ENCODE measurements around the gene NEK10. TPM values are rescaled to one million over a fixed set of nuclear protein-coding genes. Genes with fewer than 3 reads are reported as not detected.

Gene NEK10
- total and polyA plus RNA-seq, 2 donors (not counting 1 experiment from before 2014, with no cell fraction given), result 0.49 to 0.55 TPM

- no peaks in the 10 kb centered on the region for H3K4me1 ChIP-seq (ENCODE audit: control insufficient read depth in 2 of 2, insufficient read depth in 2 of 2, low read length in 2 of 2)
- no peaks in the 10 kb centered on the region for H3K79me2 ChIP-seq (ENCODE audit: control insufficient read depth, insufficient read depth, low read length)
- TF ChIP-seq CTCF (IDR thresholded peaks at IDR 0.05) (no peak), EZH2 (IDR thresholded peaks at IDR 0.05; ENCODE audit: borderline replicate concordance, insufficient read depth, low read depth, low read length, poor library complexity, severe bottlenecking) (no peak)
- no peaks in the 10 kb centered on the region for H3K9me3 ChIP-seq (ENCODE audit: control extremely low read depth in 1 of 3, control insufficient read depth in 2 of 3, insufficient read depth in 1 of 3, low read length in 2 of 3)
- H3K4me2 ChIP-seq (replicated peaks; ENCODE audit: low read depth, low read length, poor library complexity, severe bottlenecking), result no peak overlapping the region
- intact Hi-C loops (cut with micrococcal nuclease), result no loop called here
- ChIA-PET CTCF (interaction anchor here (1.1 kb wide), 1 partner anchor 9 kb away, joined by 8 read pairs; no protein-coding TSS in a partner anchor), POLR2A (no interaction called here)
- Mint-ChIP-seq H3K9me3 (ENCODE audit: insufficient read depth) (no peaks in the 10 kb centered on the region), H3K27ac (no peak overlapping the region), H3K4me1 (no peaks in the 10 kb centered on the region), H3K27me3 (peaks cover 32% of the 10 kb centered on the region), H3K4me3 (no peak overlapping the region)
- DNase-seq (no peak), ATAC-seq (ENCODE audit: low read depth) (no peak)
- no peaks in the 10 kb centered on the region for H4K20me1 ChIP-seq (ENCODE audit: control insufficient read depth, insufficient read depth, low read length, poor library complexity, severe bottlenecking)
- no peaks in the 10 kb centered on the region for H3K36me3 ChIP-seq (replicated peaks in 1 of 2; ENCODE audit: control extremely low read depth in 1 of 2, control insufficient read depth in 1 of 2, extremely low read depth in 1 of 2, insufficient read depth in 2 of 2, low read length in 1 of 2)
- H3K27me3 ChIP-seq (replicated peaks in 1 of 4; ENCODE audit: control extremely low read depth in 1 of 4, control insufficient read depth in 3 of 4, insufficient read depth in 4 of 4, low read length in 3 of 4), result no peaks in the 10 kb centered on the region
- 83% methylated on average over 1 of the region's 3 CpGs for WGBS (ENCODE audit: insufficient coverage)
- no peak overlapping the region for H3K9ac ChIP-seq (ENCODE audit: low read length)
- no peak overlapping the region for H3K27ac ChIP-seq (ENCODE audit: low read length in 2 of 2)
- H3K4me3 ChIP-seq (ENCODE audit: control extremely low read depth in 1 of 5, extremely low read depth in 1 of 5, insufficient read depth in 1 of 5, low read depth in 2 of 5, low read length in 4 of 5), result no peak overlapping the region
- H2AFZ ChIP-seq (ENCODE audit: insufficient read depth, low read depth, low read length, poor library complexity, severe bottlenecking), result no peak overlapping the region
Observed at GRCh38 chr3:27125821-27126501, 243.2 kb downstream of the NEK10 start.

DNA sequence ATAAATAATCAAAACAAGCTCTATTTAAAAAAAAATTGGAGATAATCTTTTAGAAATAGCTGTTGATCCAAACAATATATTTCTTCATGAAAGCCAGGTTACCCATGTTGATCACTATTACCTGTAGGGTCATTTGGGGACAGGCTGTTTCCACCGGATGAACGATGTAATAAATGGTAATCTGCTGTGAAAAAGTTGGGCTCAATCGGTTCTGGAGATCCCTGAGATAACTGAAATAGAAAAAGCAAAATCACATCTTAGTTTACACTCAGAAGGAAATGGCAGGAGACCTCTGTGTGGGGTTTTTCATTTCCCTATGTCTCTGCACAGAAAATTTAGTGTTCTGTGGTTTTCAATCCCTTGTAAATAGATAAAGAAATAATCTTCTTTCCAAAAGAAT, 249.5 kb downstream of the NEK10 start:
- H3K9ac ChIP-seq (ENCODE audit: low read length), result no peak overlapping the region
- H3K27me3 ChIP-seq (replicated peaks in 1 of 4; ENCODE audit: control extremely low read depth in 1 of 4, control insufficient read depth in 3 of 4, insufficient read depth in 4 of 4, low read length in 3 of 4), result no peaks in the 10 kb centered on the region
- no peaks in the 10 kb centered on the region for H4K20me1 ChIP-seq (ENCODE audit: control insufficient read depth, insufficient read depth, low read length, poor library complexity, severe bottlenecking)
- H3K4me3 ChIP-seq (ENCODE audit: control extremely low read depth in 1 of 5, extremely low read depth in 1 of 5, insufficient read depth in 1 of 5, low read depth in 2 of 5, low read length in 4 of 5), result no peak overlapping the region
- H3K27me3 Mint-ChIP-seq, result peaks cover 16% of the 10 kb centered on the region
- DNase-seq, result no peak
- no peaks in the 10 kb centered on the region for H3K9me3 ChIP-seq (ENCODE audit: control extremely low read depth in 1 of 3, control insufficient read depth in 2 of 3, insufficient read depth in 1 of 3, low read length in 2 of 3)
- no peak for ATAC-seq (ENCODE audit: low read depth)
- no peaks in the 10 kb centered on the region for H3K9me3 Mint-ChIP-seq (ENCODE audit: insufficient read depth)
- no peak overlapping the region for H3K4me3 Mint-ChIP-seq
- H3K4me1 ChIP-seq (ENCODE audit: control insufficient read depth in 2 of 2, insufficient read depth in 2 of 2, low read length in 2 of 2), result no peaks in the 10 kb centered on the region
- no peak for TF ChIP-seq CTCF (IDR thresholded peaks at IDR 0.05)
- TF ChIP-seq EZH2 (IDR thresholded peaks at IDR 0.05; ENCODE audit: borderline replicate concordance, insufficient read depth, low read depth, low read length, poor library complexity, severe bottlenecking), result no peak
- no peak overlapping the region for H2AFZ ChIP-seq (ENCODE audit: insufficient read depth, low read depth, low read length, poor library complexity, severe bottlenecking)
- no peaks in the 10 kb centered on the region for H3K79me2 ChIP-seq (ENCODE audit: control insufficient read depth, insufficient read depth, low read length)
- no peak overlapping the region for H3K27ac ChIP-seq (ENCODE audit: low read length in 2 of 2)
- POLR2A ChIA-PET, result no interaction called here
- no peaks in the 10 kb centered on the region for H3K36me3 ChIP-seq (replicated peaks in 1 of 2; ENCODE audit: control extremely low read depth in 1 of 2, control insufficient read depth in 1 of 2, extremely low read depth in 1 of 2, insufficient read depth in 2 of 2, low read length in 1 of 2)
- H3K4me1 Mint-ChIP-seq, result no peaks in the 10 kb centered on the region
- CTCF ChIA-PET, result no interaction called here
- no peak overlapping the region for H3K4me2 ChIP-seq (replicated peaks; ENCODE audit: low read depth, low read length, poor library complexity, severe bottlenecking)
- intact Hi-C loops (cut with micrococcal nuclease), result no loop called here
- no peak overlapping the region for H3K27ac Mint-ChIP-seq
- no CpG with 5 or more reads among the region's 3 CpGs for WGBS (ENCODE audit: insufficient coverage)

Data from B cell (primary cell).